Stimulated activated CD4-positive, alpha-beta T cell treated with anti-CD3 and anti-CD28 coated beads, TNF-alpha, amount 100 ng/mL, for 24 hours (primary cell): ENCODE results near the gene TRIM37.
A peak's percentile ranks its signal among the peaks of the same experiment; 100 is the strongest.
"Not testable (repeated sequence)": the region's sequence is repeated elsewhere in the genome, so short reads cannot be mapped to it uniquely, and the experiment has no call there.

Source experiments
- DNase-seq, 3 experiments: peaks; one replicate each; pipeline ENCODE4 v3.0.0-alpha.2; 2020; ENCODE audit warnings: low read depth in 3 of 3

TRIM37 gene

GRCh38 chr17:59115474-59115873 lies 8.8 kb upstream of the TRIM37 start:
- DNase-seq = no peak

- no peak for DNase-seq
Observed at GRCh38 chr17:59111539-59111938, 4.9 kb upstream of the TRIM37 start.

DNA sequence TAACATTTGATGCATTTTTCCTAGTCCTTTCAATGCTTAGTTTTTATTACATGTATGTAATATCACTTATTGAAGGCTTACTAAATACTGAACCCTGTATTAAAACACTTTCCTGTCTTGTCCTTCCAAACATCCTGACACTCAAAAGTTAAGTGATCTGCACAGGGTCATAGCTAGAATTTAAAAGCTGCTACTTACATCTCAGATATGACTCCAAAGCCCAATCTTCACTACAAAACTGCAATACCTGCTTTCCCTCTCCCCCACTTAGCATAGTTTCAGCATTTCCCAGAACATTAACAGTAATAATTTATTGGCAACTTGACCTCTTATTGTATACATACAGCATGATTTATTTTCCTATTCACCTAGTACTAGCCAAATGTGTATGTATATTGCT lies 4.3 kb upstream of the TRIM37 start:
- DNase-seq = no peak

DNA sequence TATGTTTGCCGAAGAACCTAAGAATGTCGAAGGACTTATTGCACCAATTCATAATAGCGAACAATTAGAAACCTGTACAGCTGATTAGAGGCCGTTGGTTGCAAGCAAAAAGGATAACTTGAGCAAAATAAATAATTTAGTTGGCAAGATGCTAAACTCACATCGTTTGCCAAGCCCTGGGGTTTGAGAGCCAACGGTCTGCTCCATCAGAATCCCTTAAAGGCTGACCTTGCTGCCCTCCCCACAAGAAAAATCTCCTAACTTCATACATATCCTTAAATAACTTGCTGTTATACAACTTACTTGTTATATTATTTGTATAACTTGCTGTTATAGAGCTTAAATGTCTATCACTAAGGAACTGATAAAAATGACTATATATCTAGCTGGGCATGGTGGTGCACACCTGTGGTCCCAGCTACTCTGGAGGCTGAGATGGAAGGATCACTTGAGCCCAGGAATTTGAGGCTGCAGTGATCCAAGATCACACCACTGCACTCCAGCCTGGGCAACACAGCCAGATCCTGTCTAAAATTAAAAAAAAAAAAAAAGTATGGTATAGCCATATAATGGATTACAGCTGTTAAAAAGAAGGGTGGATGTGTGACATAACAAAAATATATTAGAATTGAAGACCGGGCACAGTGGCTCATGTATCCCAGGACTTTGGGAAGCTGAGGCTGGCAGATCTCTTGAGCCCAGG lies 1.9 kb upstream of the TRIM37 start:
- no peak for DNase-seq

GRCh38 chr17:59107306-59107670 lies 608 bp upstream of the TRIM37 start:
- no peak for DNase-seq

DNA sequence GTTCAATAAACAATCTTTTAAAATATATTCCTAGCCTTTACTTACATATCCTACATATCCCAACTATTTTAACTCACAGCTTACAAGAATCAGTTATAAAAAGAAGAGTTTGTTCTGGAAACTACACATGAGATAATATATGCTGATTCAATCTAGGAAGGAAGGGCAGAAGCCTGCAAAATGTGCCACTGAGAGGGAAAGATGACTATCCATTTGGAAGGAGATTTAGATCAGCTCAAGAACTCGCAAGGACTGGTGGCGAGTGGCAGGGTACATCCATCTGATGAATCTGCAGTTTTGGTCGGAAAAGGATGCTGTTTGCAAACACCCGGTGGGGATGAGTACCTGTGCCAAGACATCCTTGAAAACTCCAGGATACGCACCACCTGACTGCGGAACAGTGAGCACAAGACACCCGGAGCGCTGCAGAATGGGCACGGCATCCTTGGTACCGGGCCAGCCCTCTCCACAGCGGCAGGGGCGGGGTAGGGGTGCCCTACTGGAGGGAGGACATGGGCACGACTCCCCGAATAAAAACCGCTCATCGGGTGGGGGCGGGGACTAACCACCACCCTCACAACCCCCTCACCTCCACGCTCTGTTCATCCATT lies 723 bp downstream of the TRIM37 start:
- DNase-seq = peak; percentile 33 to 65 (median 35)

GRCh38 chr17:59101178-59101577 lies 5.5 kb downstream of the TRIM37 start:
- DNase-seq = no peak

- no peak for DNase-seq
Observed at GRCh38 chr17:59097876-59098275, 8.8 kb downstream of the TRIM37 start.

- DNase-seq = no peak
Observed at GRCh38 chr17:59094861-59095530, 11.7 kb downstream of the TRIM37 start.

- no peak for DNase-seq
Observed at GRCh38 chr17:59093702-59094231, 12.9 kb downstream of the TRIM37 start.

DNA sequence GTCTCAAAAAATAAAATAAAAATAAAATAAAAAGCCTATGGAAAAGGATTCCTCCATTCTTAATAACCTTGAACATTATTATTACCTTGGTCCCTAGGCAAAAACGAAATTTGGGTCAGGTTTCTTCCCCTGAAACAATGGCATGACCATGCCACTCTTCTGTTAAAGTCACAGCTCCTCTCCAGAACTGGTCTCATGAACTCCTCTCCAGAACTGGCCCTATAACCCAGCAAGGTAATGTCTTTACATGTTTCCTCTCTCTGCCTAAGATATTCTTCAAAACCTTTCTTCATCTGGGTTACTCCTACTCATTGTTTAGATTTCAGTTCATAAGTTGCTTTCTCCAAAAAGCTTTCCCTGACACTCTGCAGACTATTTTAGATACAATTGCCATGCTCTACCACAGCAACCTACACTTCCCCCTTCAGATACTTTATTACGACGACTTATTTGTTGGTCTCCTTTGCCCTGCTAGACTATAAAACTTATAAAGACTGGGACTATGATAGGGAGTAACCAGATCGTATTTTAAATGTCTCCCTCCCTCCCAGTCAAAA lies 13.5 kb downstream of the TRIM37 start:
- no peak for DNase-seq

DNA sequence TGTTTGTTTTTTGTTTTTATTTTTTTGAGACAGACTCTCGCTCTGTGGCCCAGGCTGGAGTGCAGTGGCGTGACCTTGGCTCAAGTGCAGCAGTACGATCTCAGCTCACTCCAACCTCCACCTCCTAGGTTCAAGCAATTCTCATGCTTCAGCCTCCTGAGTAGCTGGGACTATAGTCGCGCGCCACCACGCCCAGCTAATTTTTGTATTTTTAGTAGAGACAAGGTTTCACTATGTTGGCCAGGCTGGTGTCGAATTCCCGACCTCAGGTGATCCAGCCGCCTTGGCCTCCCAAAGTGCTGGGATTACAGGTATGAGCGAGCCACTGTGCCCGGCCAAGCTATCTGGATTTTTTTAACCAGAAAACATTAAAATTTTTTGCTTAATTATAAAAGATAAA lies 16.1 kb downstream of the TRIM37 start:
- DNase-seq = not testable (repeated sequence)

DNA sequence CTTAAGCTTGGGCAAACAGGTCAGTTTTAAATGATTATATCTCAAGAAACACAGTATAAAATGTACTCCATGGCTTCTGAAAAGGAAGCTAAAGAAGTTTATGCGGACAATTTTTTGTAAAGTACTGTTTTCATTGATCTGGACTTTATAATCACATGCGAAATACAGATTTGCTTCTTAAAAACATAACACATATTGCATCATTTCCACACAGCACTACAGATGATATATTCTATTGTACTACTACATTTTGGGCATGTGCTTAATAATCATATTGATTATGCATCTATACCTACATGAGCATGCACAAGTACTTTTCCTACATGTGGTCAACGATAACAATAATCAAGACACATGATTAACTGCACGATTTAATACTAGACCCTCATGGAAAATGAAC lies 22.5 kb downstream of the TRIM37 start:
- no peak for DNase-seq

DNA sequence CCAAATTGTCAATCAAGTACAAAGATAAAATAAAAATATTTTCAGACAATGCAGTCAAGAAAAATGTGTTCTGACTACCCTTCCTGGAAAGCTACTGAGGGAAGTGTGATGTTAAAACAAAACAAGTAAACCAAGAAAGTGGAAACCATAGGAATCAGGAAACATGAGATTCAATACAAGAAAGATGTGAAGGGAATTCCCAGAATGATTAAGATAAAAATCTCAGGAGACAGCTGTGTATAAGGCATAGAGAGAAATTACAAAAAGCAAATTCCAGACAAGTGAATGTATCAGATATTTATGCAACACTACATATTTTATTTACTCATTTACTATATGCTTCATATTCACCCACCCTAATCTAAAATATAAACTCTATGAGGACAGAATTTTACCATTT lies 32.2 kb downstream of the TRIM37 start:
- no peak for DNase-seq

- DNase-seq = no peak
Observed at GRCh38 chr17:59073972-59074371, 32.7 kb downstream of the TRIM37 start.

- DNase-seq = no peak
Observed at GRCh38 chr17:59069856-59070255, 36.8 kb downstream of the TRIM37 start.

DNA sequence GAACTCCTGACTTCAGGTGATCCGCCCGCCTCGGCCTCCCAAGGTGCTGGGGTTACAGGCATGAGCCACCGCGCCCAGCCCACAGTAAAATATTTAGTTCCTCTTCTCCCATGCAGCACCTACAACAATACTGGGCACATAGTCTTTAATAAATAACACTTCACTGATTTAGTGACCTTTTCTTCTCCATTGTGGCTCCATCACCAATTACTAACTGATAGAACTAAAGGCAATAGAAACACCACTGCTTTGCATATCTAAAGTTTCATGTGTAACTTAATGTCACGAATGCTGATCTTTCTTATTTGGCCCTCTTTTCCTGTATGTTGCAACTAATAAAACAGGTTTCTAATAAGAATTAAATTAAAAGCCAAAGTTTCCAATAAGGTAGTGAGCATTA lies 38.9 kb downstream of the TRIM37 start:
- DNase-seq = no peak

DNA sequence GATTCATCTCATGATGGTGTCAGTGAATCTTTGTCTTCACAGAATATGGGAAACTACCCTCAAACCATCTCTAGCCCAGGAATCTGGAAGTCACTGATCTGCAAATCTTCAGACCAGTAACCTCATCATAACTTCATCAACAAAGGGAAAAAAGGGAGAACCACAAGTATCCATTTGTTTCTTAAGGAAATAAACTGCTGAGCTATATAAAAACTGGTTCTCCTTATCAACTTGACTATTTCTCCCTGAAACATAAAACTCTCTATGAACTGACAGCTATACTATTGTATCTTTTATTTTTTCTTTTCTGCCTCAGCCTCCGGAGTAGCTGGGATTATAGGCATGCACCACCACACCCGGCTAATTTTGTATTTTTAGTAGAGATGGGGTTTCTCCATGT lies 39.3 kb downstream of the TRIM37 start:
- no peak for DNase-seq

DNA sequence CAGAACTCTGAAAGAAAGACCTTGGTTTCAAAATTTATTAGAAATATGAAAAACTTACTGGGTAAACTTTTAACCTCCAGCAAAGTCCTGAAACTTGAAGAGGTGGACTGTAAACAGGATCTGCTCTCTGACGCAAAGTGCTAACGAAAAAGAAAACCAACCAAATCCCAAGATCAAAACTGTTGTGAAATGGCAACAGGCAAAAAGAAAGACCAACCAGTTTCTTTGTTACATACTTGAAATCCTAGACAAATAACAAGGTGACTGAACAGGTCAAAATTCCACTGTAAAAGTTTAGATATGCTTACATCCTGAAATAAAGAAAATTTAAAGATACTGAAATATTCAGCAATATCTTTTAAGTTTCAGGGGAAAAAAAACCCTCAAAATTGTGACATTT lies 44.2 kb downstream of the TRIM37 start:
- no peak for DNase-seq

GRCh38 chr17:59056857-59057256 lies 49.8 kb downstream of the TRIM37 start:
- no peak for DNase-seq

GRCh38 chr17:59049798-59050197 lies 56.9 kb downstream of the TRIM37 start:
- no peak for DNase-seq

GRCh38 chr17:59047616-59048015 lies 59.1 kb downstream of the TRIM37 start:
- no peak for DNase-seq

DNA sequence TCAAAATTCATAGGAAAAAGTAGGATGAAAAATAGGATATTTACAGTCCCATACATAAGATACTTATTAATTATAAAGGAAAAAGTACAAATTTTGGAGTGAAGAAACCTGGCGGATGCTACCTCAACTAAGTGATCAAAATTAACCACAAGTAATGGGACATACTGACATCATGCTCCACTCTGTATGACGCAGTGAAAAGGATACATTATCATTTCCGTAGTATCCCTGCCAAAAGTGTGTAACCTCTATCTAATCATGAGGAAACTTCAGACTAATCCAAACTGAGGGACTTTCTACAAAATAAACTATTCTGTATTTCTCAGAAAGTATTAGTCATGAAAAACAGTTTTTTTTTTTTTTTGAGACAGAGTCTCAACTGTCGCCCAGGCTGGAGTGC lies 60.5 kb downstream of the TRIM37 start:
- DNase-seq = no peak
